Measurements from ENCODE around the gene LGR5. TPM values are rescaled to one million over a fixed set of nuclear protein-coding genes. Genes with fewer than 3 reads are reported as not detected.

LGR5 gene
- total and polyA plus RNA-seq, 2 of the 13 experiments (the other 11 are each of a cell fraction or from before 2014, with no cell fraction given) = 37.0 to 121 TPM

DNA sequence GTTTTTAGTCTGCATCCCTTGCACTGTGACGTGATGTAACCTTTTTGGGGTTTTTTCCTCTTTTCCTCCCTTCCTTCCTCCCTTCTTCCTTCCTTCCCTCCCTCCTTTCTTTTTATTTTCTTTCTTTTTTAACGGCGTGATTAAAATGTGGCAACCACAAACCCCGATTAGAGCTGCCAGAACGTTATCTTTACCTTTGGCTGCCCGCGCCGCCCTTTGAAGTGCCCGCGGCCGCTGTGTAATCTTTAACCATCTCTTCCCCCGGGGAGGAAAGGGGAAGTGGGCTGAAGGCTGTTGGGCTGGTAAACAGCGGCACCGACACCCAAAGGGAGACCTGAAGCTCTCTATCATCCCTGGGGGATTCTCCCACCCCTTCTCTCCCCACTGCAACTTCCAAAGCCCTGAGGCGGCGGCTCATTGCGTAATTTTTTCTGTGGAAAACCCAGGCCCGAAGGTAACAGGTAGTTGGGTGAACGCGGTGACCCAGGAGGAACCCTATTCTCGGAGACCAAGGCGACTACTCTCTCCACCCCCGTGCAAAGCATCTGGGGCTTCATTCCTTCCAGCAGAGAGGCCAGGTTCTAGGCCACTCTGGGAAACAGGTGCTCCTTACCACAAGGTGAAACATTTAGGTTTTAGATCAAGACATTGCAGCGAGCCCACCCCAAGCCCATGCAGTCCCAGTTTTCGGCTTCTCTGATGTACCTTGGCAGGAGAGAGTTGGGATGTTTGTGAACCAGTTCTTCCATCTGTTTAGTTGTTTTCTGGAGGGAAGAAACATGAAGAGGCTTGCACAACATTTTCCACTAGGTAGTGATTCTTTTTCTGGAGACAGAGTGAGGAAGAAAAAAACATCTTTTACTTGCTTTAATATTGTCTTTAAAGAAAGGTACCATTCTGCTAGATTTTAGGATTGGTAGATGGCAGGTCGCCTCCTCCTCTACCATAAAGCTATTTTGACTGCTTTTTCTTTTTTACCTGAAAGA is 1.5 kb downstream of the LGR5 start (continued):
- TF ChIP-seq AHDC1 (CRISPR knock-in tag; IDR thresholded peaks at IDR 0.05; ENCODE audit: borderline replicate concordance) = peak; percentile 97
- no peak for TF ChIP-seq SALL2 (CRISPR knock-in tag; IDR thresholded peaks at IDR 0.05)
- TF ChIP-seq ZNF773 (CRISPR knock-in tag; IDR thresholded peaks at IDR 0.05; ENCODE audit: borderline replicate concordance) = no peak
- TF ChIP-seq ZNF430 (CRISPR knock-in tag; IDR thresholded peaks at IDR 0.05) = peak; percentile 82; the same call in 1 of the 2 replicates
- TF ChIP-seq AGO1 (IDR thresholded peaks at IDR 0.05; ENCODE audit: low read depth, low read length, poor library complexity, severe bottlenecking) = no peak
- no peak; the same call in 1 of the 2 replicates for TF ChIP-seq SP4 (CRISPR knock-in tag; IDR thresholded peaks at IDR 0.05)
- peak; percentile 64; the same call in 1 of the 2 replicates for TF ChIP-seq ZNF512B (CRISPR knock-in tag; IDR thresholded peaks at IDR 0.05; ENCODE audit: borderline replicate concordance)
